ENCODE results near the gene RSPH4A.

GRCh38 chr6:116663308-116663707 is 47.0 kb downstream of the RSPH4A start:
- TF ChIP-seq CTCF (IDR thresholded peaks at IDR 0.05), result no peak
- TF ChIP-seq POLR2A (IDR thresholded peaks at IDR 0.05), result no peak
- no peak for TF ChIP-seq EP300 (IDR thresholded peaks at IDR 0.05)
